Transverse colon (tissue), 4 donors: ENCODE measurements around the gene CDKN2AIP.

Experiments
- CTCF ChIP-seq, 5 experiments: fragments of 200-600 bp in 3 of 5; fragments of 450-650 bp in 2 of 5; sonication (generic) in 3 of 5; IDR thresholded peaks; 1 replicate in 2 of 5; 2 replicates in 3 of 5; pipeline ENCODE4 v1.5.1; 2016 to 2017; ENCODE audit warnings: antibody characterized with exemption in 5 of 5, inconsistent platforms in 3 of 5, mild to moderate bottlenecking in 2 of 5, moderate library complexity in 1 of 5
- POLR2A ChIP-seq: fragments of 450-650 bp; IDR thresholded peaks from one replicate; pipeline ENCODE4 v1.6.1; 2016; ENCODE audit warnings: antibody characterized with exemption, mild to moderate bottlenecking, moderate library complexity
- POLR2AphosphoS5 ChIP-seq, 3 donors: sonication (generic); formaldehyde crosslinking; IDR thresholded peaks; one replicate each; pipeline ENCODE4 v1.6.1; 2016; ENCODE audit warnings: antibody characterized with exemption in 3 of 3

GRCh38 chr4:183443655-183444213 lies 702 bp upstream of the CDKN2AIP start:
- TF ChIP-seq CTCF (IDR thresholded peaks at IDR 0.05) (peak in 1 of 5 experiments; percentile 36), POLR2AphosphoS5 (IDR thresholded peaks at IDR 0.05) (no peak), POLR2A (no peak)
